Adrenal gland (tissue), 5 donors: ENCODE results near the gene CHL1.

ENCODE experiments used
- POLR2A ChIP-seq, 2 donors: fragments of 450-650 bp; IDR thresholded peaks; one replicate each; pipeline ENCODE4 v1.6.1; 2017; ENCODE audit warnings: antibody characterized with exemption in 2 of 2, mild to moderate bottlenecking in 2 of 2, moderate library complexity in 1 of 2
- TF ChIP-seq, protein P1 (sequence below), 6 experiments: fragments of 450-650 bp in 4 of 6; fragments of 200-600 bp in 2 of 6; sonication (generic) in 1 of 6; IDR thresholded peaks; 1 replicate in 5 of 6; 2 replicates in 1 of 6; pipeline versions ENCODE4 v1.5.1 to v1.8.0; 2016 to 2021; ENCODE audit warnings: antibody characterized with exemption in 6 of 6, mild to moderate bottlenecking in 2 of 6, moderate library complexity in 1 of 6
- donor health status: DM: no; HTN: no; CAD: no.

GRCh38 chr3:299590-300301 is 103.2 kb downstream of the CHL1 start:
- TF ChIP-seq, protein P1, sequence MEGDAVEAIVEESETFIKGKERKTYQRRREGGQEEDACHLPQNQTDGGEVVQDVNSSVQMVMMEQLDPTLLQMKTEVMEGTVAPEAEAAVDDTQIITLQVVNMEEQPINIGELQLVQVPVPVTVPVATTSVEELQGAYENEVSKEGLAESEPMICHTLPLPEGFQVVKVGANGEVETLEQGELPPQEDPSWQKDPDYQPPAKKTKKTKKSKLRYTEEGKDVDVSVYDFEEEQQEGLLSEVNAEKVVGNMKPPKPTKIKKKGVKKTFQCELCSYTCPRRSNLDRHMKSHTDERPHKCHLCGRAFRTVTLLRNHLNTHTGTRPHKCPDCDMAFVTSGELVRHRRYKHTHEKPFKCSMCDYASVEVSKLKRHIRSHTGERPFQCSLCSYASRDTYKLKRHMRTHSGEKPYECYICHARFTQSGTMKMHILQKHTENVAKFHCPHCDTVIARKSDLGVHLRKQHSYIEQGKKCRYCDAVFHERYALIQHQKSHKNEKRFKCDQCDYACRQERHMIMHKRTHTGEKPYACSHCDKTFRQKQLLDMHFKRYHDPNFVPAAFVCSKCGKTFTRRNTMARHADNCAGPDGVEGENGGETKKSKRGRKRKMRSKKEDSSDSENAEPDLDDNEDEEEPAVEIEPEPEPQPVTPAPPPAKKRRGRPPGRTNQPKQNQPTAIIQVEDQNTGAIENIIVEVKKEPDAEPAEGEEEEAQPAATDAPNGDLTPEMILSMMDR (IDR thresholded peaks at IDR 0.05), result no peak
- no peak for TF ChIP-seq POLR2A (IDR thresholded peaks at IDR 0.05)
